ENCODE measurements around the gene BTLA. TPM values are rescaled to one million over a fixed set of nuclear protein-coding genes. Genes with fewer than 3 reads are reported as not detected.

Gene BTLA
- total and polyA plus RNA-seq, 2 of the 13 experiments (the other 11 are each of a cell fraction or from before 2014, with no cell fraction given), result not detected

DNA sequence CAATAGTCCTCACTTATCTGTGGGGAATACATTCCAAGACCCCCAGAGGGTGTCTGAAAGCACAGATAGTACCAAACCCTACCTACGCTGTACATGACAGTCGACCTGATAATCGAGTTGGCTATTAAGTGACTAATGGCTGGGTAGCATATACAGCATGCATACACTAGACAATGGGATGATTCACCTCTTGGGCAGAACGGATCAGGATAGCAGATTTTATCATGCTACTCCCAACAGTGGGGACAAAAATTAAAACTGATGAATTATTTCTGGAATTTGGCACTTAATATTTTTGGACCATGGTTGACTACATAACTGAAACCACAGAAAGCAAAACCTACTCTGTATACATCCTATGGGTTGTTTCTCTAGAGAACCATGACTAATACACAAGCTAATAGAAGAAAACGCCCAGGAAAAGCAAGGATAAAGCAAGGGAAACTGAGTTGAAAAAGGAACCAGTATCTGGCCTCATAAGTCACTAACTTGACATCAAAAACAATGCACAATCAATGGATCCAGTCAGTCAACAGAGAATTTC is 47.0 kb upstream of the BTLA start:
- H3K4me3 ChIP-seq (replicated peaks in 1 of 3; ENCODE audit: insufficient read depth in 1 of 3, low read depth in 2 of 3, low read length in 3 of 3), result no peak overlapping the region
- ATAC-seq, result no peak
- H3K9ac ChIP-seq (ENCODE audit: insufficient read depth, low read depth, low read length), result no peak overlapping the region
- TF ChIP-seq SOX5 (CRISPR knock-in tag; IDR thresholded peaks at IDR 0.05; ENCODE audit: borderline replicate concordance) (no peak), ZNF761 (CRISPR knock-in tag; conservative IDR thresholded peaks at IDR 0.05) (no peak), ZNF20 (CRISPR knock-in tag; IDR thresholded peaks at IDR 0.05) (no peak), ZNF460 (CRISPR knock-in tag; IDR thresholded peaks at IDR 0.05; ENCODE audit: borderline replicate concordance) (no peak), ZBTB7B (CRISPR knock-in tag; IDR thresholded peaks at IDR 0.05) (no peak), STAG1 (CRISPR knock-in tag; IDR thresholded peaks at IDR 0.05) (no peak), JDP2 (CRISPR knock-in tag; IDR thresholded peaks at IDR 0.05; ENCODE audit: borderline replicate concordance) (no peak), TSC22D2 (CRISPR knock-in tag; IDR thresholded peaks at IDR 0.05; ENCODE audit: borderline replicate concordance) (no peak), ZNF431 (CRISPR knock-in tag; IDR thresholded peaks at IDR 0.05; ENCODE audit: borderline replicate concordance, low read depth) (no peak), TOE1 (CRISPR knock-in tag; IDR thresholded peaks at IDR 0.05) (no peak), ZC3H4 (CRISPR knock-in tag; IDR thresholded peaks at IDR 0.05; ENCODE audit: borderline replicate concordance) (no peak), ZNF562 (CRISPR knock-in tag; IDR thresholded peaks at IDR 0.05; ENCODE audit: borderline replicate concordance) (no peak), ZNF775 (CRISPR knock-in tag; IDR thresholded peaks at IDR 0.05; ENCODE audit: borderline replicate concordance) (no peak), ZNF430 (CRISPR knock-in tag; IDR thresholded peaks at IDR 0.05) (no peak), ZNF850 (CRISPR knock-in tag; conservative IDR thresholded peaks at IDR 0.05) (no peak), RELA (CRISPR knock-in tag; IDR thresholded peaks at IDR 0.05) (no peak), RXRB (CRISPR knock-in tag; IDR thresholded peaks at IDR 0.05; ENCODE audit: borderline replicate concordance) (no peak), ZNF670 (CRISPR knock-in tag; IDR thresholded peaks at IDR 0.05; ENCODE audit: borderline replicate concordance) (no peak)
- TF ChIP-seq, protein P1, sequence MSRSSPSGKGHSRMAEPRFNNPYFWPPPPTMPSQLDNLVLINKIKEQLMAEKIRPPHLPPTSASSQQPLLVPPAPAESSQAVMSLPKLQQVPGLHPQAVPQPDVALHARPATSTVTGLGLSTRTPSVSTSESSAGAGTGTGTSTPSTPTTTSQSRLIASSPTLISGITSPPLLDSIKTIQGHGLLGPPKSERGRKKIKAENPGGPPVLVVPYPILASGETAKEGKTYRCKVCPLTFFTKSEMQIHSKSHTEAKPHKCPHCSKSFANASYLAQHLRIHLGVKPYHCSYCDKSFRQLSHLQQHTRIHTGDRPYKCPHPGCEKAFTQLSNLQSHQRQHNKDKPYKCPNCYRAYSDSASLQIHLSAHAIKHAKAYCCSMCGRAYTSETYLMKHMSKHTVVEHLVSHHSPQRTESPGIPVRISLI (CRISPR knock-in tag; IDR thresholded peaks at IDR 0.05; ENCODE audit: borderline replicate concordance), result no peak
- no TSS peak for BruUV-seq (replicated peaks)
- FAIRE-seq, result no peak
- H3K9me3 ChIP-seq (ENCODE audit: low read length), result no peaks in the 10 kb centered on the region
- H3K79me2 ChIP-seq (ENCODE audit: insufficient read depth, low read length), result peaks cover 5% of the 10 kb centered on the region
- intact Hi-C loops (cut with micrococcal nuclease; ENCODE audit: unreplicated experiment) (no loop called here), in situ Hi-C loops (cut with HindIII; ENCODE audit: extremely low pct_ligation_motif_present, low pct_unique_long_range_greater_than_20kb) (no loop called here)
- no peak overlapping the region for H3K27ac ChIP-seq (ENCODE audit: extremely low read length, insufficient read depth, low read length)
- no peak overlapping the region for H2AFZ ChIP-seq (ENCODE audit: low read length)
- DNase-seq (ENCODE audit: low spot score), result no peak
- no peak overlapping the region for H3K4me2 ChIP-seq (ENCODE audit: low read depth, low read length)
- ChIA-PET POLR2A (no interaction called here), CTCF (ENCODE audit: low intra/inter-chr PET ratio, low total read pairs) (no interaction called here)
- peaks cover 3 to 31% of the 10 kb centered on the region in 2 experiments; a peak in 4 of 5 replicates for H3K36me3 ChIP-seq (replicated peaks in 1 of 2; ENCODE audit: control insufficient read depth in 1 of 2, insufficient read depth in 2 of 2, low read length in 2 of 2)
- 96% methylated on average over 5 of the region's 5 CpGs for WGBS (ENCODE audit: low lambda C conversion rate)
- no peaks in the 10 kb centered on the region for H4K20me1 ChIP-seq (ENCODE audit: insufficient read depth, low read length)
- H3K27me3 ChIP-seq (ENCODE audit: control insufficient read depth in 1 of 2, insufficient read depth in 2 of 2, low read length in 2 of 2), result no peaks in the 10 kb centered on the region
- peaks cover 5% of the 10 kb centered on the region for H3K4me1 ChIP-seq (ENCODE audit: insufficient read depth, low read length)

Data from HepG2 (cell line).